Measurements from ENCODE around the gene ERBB4. TPM values are rescaled to one million over a fixed set of nuclear protein-coding genes. Genes with fewer than 3 reads are reported as not detected.

The ERBB4 gene
- total and polyA plus RNA-seq, 2 of the 8 experiments (the other 6 are each of a cell fraction or from before 2014, with no cell fraction given) = 0.34 to 1.3 TPM

- no peak for TF ChIP-seq CHD7 (IDR thresholded peaks at IDR 0.05; ENCODE audit: insufficient replicate concordance, low read length)
- TF ChIP-seq KDM4A (IDR thresholded peaks at IDR 0.05; ENCODE audit: low read depth, low read length, severe bottlenecking) = no peak
- no peak for TF ChIP-seq CTCF (IDR thresholded peaks at IDR 0.05; ENCODE audit: control extremely low read depth in 1 of 3, insufficient read depth in 1 of 3, low read depth in 1 of 3, low read length in 3 of 3)
- no peak for TF ChIP-seq JUN (IDR thresholded peaks at IDR 0.05; ENCODE audit: low read depth, low read length)
Observed at GRCh38 chr2:211416373-211416772, 1122.2 kb downstream of the ERBB4 start (continued).
